GM10847 (cell line): ENCODE results near the gene ECHS1.

ENCODE experiments used
- POLR2A ChIP-seq: IDR thresholded peaks from 2 replicates; pipeline ENCODE4 v1.6.1; 2011; ENCODE audit not compliant: insufficient read length; ENCODE audit errors: extremely low read depth

Gene ECHS1

GRCh38 chr10:133388973-133389818 lies 16.0 kb upstream of the ECHS1 start:
- peak; percentile 26 for TF ChIP-seq POLR2A

DNA sequence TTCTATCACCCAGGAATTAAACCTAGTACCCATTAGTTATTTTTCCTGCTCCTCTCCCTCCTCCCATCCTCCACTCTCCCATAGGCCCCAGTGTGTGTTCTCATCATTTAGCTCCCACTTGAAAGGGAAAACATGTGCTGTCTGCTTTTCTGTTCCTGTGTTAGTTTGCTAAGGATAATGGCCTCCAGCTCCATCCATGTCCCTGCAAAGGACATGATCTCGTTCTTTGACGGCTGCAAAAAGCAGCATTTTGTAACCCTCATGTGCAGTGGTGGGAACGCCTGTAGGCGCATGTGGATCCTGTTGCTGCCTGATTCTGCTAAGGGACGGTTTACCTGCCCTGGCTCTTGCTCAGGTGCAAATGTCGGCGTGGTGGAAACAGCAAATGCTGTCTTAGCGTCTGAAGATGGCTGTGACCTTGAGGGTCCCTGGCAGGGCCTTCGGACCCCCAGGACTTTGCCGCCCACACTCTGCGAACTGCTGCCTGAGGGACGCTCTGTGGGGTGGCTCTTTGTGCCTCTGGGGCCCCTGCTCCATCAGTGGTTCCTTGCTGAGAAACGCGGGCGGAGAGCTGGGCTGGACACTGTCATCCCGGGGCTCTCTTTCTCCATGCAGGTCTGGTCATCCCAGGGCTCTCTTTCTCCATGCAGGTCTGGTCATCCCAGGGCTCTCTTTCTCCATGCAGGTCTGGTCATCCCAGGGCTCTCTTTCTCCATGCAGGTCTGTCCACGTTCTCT lies 15.2 kb upstream of the ECHS1 start:
- peak; percentile 20 for TF ChIP-seq POLR2A

- no peak for TF ChIP-seq POLR2A
These were observed 12.1 kb upstream of the ECHS1 start for GRCh38 chr10:133385214-133385613.

DNA sequence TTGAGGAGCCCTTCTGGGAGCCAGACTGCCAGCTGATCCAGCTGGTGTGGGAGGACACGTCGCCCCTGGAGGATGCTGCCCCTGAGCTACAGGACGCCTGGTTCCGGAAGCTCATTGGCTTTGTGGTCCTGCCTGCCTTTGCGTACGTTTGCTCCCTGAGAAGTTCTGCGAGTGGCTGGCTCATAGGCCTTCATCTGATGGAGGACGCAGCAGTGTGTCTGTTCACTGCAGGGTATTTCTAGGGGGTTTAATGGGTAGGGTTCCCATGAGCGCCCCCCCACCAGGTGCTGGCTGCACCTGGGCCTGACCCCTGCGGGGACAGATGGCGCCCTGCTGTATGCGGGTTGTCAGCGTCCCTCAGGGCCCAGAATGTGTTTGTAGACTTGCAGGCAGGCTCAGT lies 10.9 kb upstream of the ECHS1 start:
- TF ChIP-seq POLR2A, result no peak

DNA sequence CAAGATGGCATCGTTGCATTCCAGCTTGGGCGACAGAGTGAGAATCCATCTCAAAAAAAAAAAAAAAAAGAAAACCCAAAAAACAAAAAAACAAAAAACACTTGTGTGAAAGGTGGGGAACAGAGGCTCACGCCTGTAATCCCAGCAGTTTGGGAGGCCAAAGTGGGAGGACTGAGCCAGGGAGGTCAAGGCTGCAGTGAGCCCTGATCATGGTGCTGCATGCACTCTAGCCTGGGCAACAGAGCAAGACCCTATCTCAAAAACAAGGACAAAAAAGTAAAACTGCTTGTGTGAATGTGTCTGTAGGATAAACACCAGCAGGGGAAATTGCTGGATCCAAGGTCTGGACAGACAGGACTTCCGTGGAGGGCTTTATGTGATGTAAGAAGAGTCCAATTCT lies 10.4 kb upstream of the ECHS1 start:
- TF ChIP-seq POLR2A, result no peak

GRCh38 chr10:133381036-133381435 lies 7.9 kb upstream of the ECHS1 start:
- no peak for TF ChIP-seq POLR2A

GRCh38 chr10:133379801-133380666 lies 6.9 kb upstream of the ECHS1 start:
- no peak for TF ChIP-seq POLR2A

DNA sequence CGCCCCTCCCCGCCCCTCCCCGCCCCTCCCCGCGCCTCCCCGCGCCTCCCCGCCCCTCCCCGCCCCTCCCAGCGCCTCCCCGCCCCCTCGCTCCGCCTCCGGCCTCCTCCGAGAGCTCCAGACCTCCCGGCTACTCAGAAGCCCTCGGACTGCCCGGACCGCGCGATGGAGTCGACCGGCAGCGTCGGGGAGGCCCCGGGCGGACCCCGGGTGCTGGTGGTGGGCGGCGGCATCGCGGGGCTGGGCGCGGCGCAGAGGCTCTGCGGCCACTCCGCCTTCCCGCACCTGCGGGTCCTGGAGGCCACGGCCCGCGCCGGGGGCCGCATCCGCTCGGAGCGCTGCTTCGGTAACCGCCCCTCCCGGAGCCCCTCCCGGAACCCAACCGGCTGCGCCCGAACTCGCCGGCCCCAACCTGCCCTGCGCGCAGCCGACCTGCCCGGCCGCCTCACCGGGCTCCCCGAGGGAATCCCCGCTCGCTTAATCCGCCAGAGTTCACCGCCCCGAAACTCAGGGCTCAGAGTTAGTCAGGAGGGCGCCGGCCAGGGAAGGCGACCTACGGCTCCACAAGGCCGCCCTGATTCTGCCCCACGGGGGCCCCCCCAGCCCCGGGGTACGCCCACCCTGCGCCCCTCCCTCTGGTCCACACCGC lies 6.1 kb upstream of the ECHS1 start, which contains the start of gene PAOX:
Gene PAOX, plus strand, starts transcription at position 111 of the 649 bp plus-strand sequence. Its CDS starts 55 bp downstream, at position 166.
- TF ChIP-seq POLR2A, result peak; percentile 30

GRCh38 chr10:133378251-133379096 lies 5.3 kb upstream of the ECHS1 start:
- peak; percentile 7 for TF ChIP-seq POLR2A

DNA sequence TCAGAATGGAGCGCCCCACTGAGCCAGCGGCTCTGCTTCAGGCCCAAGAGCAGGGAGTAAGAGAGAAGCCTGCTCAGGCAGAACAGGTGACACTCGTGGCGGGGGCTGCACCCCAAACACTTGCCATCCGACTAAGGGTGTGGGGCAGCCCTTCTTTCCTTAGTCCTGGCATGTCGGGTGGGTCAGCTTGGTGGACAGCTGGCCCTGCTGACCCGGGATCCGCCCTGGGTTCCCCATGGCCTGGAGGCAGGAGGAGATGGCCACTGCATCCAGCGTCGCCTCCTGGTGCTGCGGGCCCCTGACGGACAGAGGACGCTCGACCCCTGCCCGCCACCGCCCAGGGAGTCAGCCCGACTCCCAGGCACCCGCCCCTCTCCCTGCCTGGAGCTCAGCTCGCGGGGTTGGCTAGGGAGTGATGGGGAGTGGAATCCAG lies 4.7 kb upstream of the ECHS1 start:
- TF ChIP-seq POLR2A, result no peak

DNA sequence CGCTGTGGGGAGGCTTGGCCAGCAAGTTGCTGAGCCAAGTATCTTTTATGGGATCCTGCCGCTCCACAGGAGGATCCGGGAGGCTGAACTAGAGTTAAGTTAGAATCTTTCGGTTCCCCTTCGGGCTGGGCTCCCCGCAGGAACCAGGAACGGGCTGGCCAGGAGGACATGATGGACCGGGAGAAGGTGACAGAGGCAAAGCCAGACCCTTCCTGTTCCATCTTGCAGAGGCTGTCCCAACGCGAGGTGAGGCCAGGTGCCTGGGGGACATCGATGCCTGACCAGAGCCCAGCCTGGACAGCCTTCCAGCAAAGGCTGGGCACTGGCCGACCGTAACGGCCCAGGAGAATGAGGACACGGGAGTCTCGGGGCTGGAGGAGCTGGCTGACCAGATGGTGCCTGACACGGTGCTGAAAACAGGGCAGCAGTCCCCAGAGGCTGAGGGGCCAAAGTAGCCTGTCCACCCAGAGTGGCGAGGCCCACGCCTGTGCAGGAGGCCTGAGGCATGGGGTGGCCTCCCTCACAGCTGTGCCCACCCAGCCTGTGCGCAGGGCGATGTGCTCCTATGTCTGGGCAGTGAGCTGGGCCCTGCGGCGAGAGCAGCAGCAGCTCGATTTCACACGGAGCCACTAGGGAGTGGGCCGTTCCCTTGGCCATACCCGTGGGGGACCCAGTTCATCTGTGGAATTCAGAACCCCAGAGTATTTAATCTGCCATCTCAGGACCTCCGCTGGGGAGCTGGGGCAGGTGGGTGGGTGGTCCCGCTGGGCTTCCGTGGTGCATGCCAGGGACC lies 4.1 kb upstream of the ECHS1 start:
- TF ChIP-seq POLR2A, result no peak

DNA sequence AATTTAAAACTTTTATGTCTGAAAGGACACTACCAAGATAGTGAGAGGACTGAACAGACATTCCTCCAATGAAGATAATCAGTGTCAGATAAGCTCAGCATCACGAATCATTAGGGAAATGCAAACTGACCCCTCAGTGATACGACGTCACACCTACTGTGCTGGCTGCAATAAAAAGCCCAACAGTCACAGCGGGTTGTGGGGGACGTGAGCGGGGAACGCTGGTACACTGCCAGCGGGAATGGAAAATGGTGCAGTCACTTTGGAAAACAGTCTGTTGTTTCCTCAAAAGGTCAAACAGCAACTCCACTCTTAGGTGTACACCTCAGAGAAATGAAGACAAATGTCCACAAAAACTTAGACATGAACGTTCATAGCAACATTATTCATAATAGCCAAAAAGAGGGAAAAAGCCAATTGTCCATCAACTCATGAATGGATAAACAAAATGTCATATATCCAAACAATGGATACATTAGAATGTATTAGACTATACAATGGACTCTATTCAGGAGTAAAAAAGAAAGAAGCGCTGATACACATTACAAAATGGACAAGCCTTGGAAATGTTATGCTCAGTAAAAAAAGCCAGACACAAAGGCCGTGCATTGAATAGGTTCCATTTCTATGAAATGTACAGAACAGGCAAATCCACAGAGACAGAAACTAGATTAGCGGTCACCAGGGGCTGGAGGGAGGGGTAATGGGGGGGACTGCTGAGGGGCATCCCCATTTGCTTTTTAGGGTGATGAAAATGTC lies 2.4 kb upstream of the ECHS1 start:
- TF ChIP-seq POLR2A, result no peak
